SHP77 (cell line): ENCODE measurements around the gene DLX5.

ENCODE experiments used
- DNase-seq, 2 experiments: peaks; one replicate each; lab custom pipeline; 2025; lab: John Stamatoyannopoulos, UW

The DLX5 gene

GRCh38 chr7:96989859-96990317 is 34.7 kb downstream of the DLX5 start:
- DNase-seq: no peak

- no peak for DNase-seq
These were observed 35.3 kb downstream of the DLX5 start for GRCh38 chr7:96989241-96989858.

- no peak for DNase-seq
These were observed 36.9 kb downstream of the DLX5 start for GRCh38 chr7:96987719-96988118.

GRCh38 chr7:96986901-96987300 is 37.7 kb downstream of the DLX5 start:
- DNase-seq: no peak

- DNase-seq: no peak
These were observed 38.6 kb downstream of the DLX5 start for GRCh38 chr7:96985992-96986391.

- no peak for DNase-seq
These were observed 42.0 kb downstream of the DLX5 start for GRCh38 chr7:96982586-96982985.

GRCh38 chr7:96979551-96980276 is 44.9 kb downstream of the DLX5 start:
- no peak for DNase-seq

GRCh38 chr7:96977445-96977844 is 47.2 kb downstream of the DLX5 start:
- DNase-seq: no peak

- DNase-seq: no peak
These were observed 48.5 kb downstream of the DLX5 start for GRCh38 chr7:96976106-96976505.

GRCh38 chr7:96973986-96974385 is 50.6 kb downstream of the DLX5 start:
- no peak for DNase-seq

GRCh38 chr7:96970739-96971138 is 53.9 kb downstream of the DLX5 start:
- no peak for DNase-seq
